Skeletal muscle tissue (tissue), 1 donor: ENCODE data around the gene OOSP1. TPM values are rescaled to one million over a fixed set of nuclear protein-coding genes. Genes with fewer than 3 reads are reported as not detected.

Experiments used
- total RNA-seq: library from RNA; depleted of rRNA; stranded (reverse); fragments of >200 nt; gene quantifications from one replicate; pipeline ENCODE4 v1.2.3, GENCODE V29; 2014

OOSP1 gene
- total RNA-seq, 1 donor from 2014 or later: not detected

Other genes with a start within 250 kb of the OOSP1 start
- gene OR10V1, start 224.6 kb upstream of the OOSP1 start, total RNA-seq: not detected
- gene STX3, start 183.1 kb upstream of the OOSP1 start, total RNA-seq: 2.6 TPM
- 23.5 TPM for gene MRPL16, start 127.7 kb upstream of the OOSP1 start, total RNA-seq
- gene CBLIF, start 92.9 kb upstream of the OOSP1 start, total RNA-seq: not detected
- 1.6 TPM for gene TCN1, start 71.9 kb upstream of the OOSP1 start, total RNA-seq
- gene OOSP3, start 59.6 kb upstream of the OOSP1 start, total RNA-seq: not detected
- gene OOSP4A, start 25.6 kb downstream of the OOSP1 start, total RNA-seq: not detected
- gene OOSP4B, start 78.7 kb downstream of the OOSP1 start, total RNA-seq: not detected
- not detected for gene OOSP2, start 102.0 kb downstream of the OOSP1 start, total RNA-seq
- gene MS4A3, start 118.2 kb downstream of the OOSP1 start, total RNA-seq: 6.8 TPM
- under 0.01 TPM for gene MS4A2, start 150.2 kb downstream of the OOSP1 start, total RNA-seq
- gene MS4A6A, start 244.7 kb downstream of the OOSP1 start, total RNA-seq: 33.4 TPM